Spleen (tissue), 11 donors: ENCODE results near the gene LAMA5. TPM values are rescaled to one million over a fixed set of nuclear protein-coding genes. Genes with fewer than 3 reads are reported as not detected.
A peak's percentile ranks its signal among the peaks of the same experiment; 100 is the strongest.

Experiments
- DNase-seq: peaks from one replicate; pipeline ENCODE4 v3.0.0-alpha.2; 2020
- H3K27ac ChIP-seq, 8 donors: fragments of 200-600 bp; sonication (generic) in 7 of 8; 1 replicate in 4 of 8; 2 replicates in 4 of 8; pipeline versions ENCODE4 v1.5.0 to v1.8.0; 2016 to 2021; ENCODE audit warnings: inconsistent platforms in 4 of 8, mild to moderate bottlenecking in 4 of 8, moderate library complexity in 1 of 8
- H3K27me3 ChIP-seq, 7 donors: fragments of 200-600 bp; sonication (generic) in 6 of 7; replicated peaks in 1 of 7; 1 replicate in 4 of 7; 2 replicates in 3 of 7; pipeline versions ENCODE4 v1.5.0 to v1.8.0; 2016 to 2021; ENCODE audit warnings: inconsistent platforms in 3 of 7, mild to moderate bottlenecking in 1 of 7
- H3K36me3 ChIP-seq, 6 donors: fragments of 200-600 bp; sonication (generic) in 5 of 6; 1 replicate in 4 of 6; 2 replicates in 2 of 6; pipeline versions ENCODE4 v1.5.0 to v1.8.0; 2016 to 2021; ENCODE audit warnings: inconsistent platforms in 2 of 6
- H3K4me1 ChIP-seq, 6 donors: fragments of 200-600 bp; sonication (generic) in 5 of 6; 1 replicate in 3 of 6; 2 replicates in 3 of 6; pipeline versions ENCODE4 v1.5.0 to v1.8.0; 2016 to 2021; ENCODE audit warnings: inconsistent platforms in 3 of 6
- H3K4me3 ChIP-seq, 8 donors: fragments of 200-600 bp; sonication (generic) in 7 of 8; 1 replicate in 4 of 8; 2 replicates in 4 of 8; pipeline versions ENCODE4 v1.5.0 to v1.8.0; 2016 to 2021; ENCODE audit warnings: inconsistent platforms in 4 of 8, mild to moderate bottlenecking in 4 of 8, moderate library complexity in 2 of 8
- H3K9me3 ChIP-seq, 8 donors: fragments of 200-600 bp; sonication (generic) in 7 of 8; 1 replicate in 4 of 8; 2 replicates in 4 of 8; pipeline versions ENCODE4 v1.5.0 to v1.8.0; 2016 to 2021; ENCODE audit warnings: inconsistent platforms in 4 of 8
- CTCF ChIP-seq, 11 experiments: fragments of 200-600 bp in 7 of 11; fragments of 450-650 bp in 4 of 11; sonication (generic) in 4 of 11; IDR thresholded peaks in 8 of 11; conservative IDR thresholded peaks in 3 of 11; 1 replicate in 7 of 11; 2 replicates in 4 of 11; pipeline versions ENCODE4 v1.4.0 to v1.8.0; 2016 to 2021; ENCODE audit warnings: antibody characterized with exemption in 11 of 11, inconsistent platforms in 4 of 11, mild to moderate bottlenecking in 1 of 11
- POLR2A ChIP-seq, 3 donors: fragments of 450-650 bp; IDR thresholded peaks; one replicate each; pipeline ENCODE4 v1.5.1; 2017; ENCODE audit warnings: antibody characterized with exemption in 3 of 3, mild to moderate bottlenecking in 1 of 3
- POLR2AphosphoS5 ChIP-seq, 3 donors: sonication (generic); formaldehyde crosslinking; IDR thresholded peaks; one replicate each; pipeline ENCODE4 v1.5.1; 2017; ENCODE audit warnings: antibody characterized with exemption in 3 of 3
- WGBS, 5 donors: extraction: QIAGEN DNeasy Blood & Tissue Kit in 3 of 5; methylation state at CpG; one replicate each; pipeline versions ENCODE4 v1.1.5 to v1.1.7; 2013 to 2018; 5-methylcytosine and 5-hydroxymethylcytosine counted together
- intact Hi-C: fragments of 100-400 bp; cut with DNase I; formaldehyde crosslinking; loops from one replicate; pipeline ENCODE4 v1.15.0; 2023; ENCODE audit warnings: low total_unique reads
- polyA plus RNA-seq, 3 donors: library from polyadenylated mRNA; stranded (reverse); fragments of 200-250 nt; gene quantifications; one replicate each; pipeline ENCODE4 v1.2.1, GENCODE V29; 2013
- total RNA-seq, 7 donors: library from RNA; depleted of rRNA in 3 of 7; stranded (reverse); fragments of >200 nt in 3 of 7; fragmentation: NEBNext Ultra II Directional in 4 of 7; extraction: Animal tissue kit (Norgen Biotek cat#: 25700) in 4 of 7; gene quantifications; one replicate each; pipeline versions ENCODE4 v1.1.0 to v1.2.1, GENCODE V29; 2016 to 2021
- donor health status: healthy with polysubstance abuse.
- donor health status: DM: no; HTN: no; CAD: no; lungs with moderate emphysema.
- donor health status: DM: no; HTN: no; CAD: no.
- donor health status: Bipolar disorder and iron deficiency.
- donor health status: healthy.
- donor health status: DM: no; HTN: no; CAD: no.
- donor health status: DM: yes; HTN: yes; CAD: no.

LAMA5 gene
- total and polyA plus RNA-seq, 10 donors, result 46.5 to 266 (median 115) TPM

- WGBS, 5 donors, result 64 to 70% (median 65%) methylated on average over 10 of the region's 10 CpGs
- Histone ChIP-seq H3K4me3 (peak overlapping the region in 7 of 8 donors; percentile 34 to 82 (median 55)), H3K27ac (peak overlapping the region in 2 of 8 donors; percentile 69 to 80), H3K9me3 (no peaks in the 10 kb centered on the region), H3K36me3 (peaks cover 0 to 25% (median 0%) of the 10 kb centered on the region in 6 donors), H3K4me1 (peaks cover 24 to 71% (median 48%) of the 10 kb centered on the region in 6 donors), H3K27me3 (no peaks in the 10 kb centered on the region)
- no peak for TF ChIP-seq POLR2AphosphoS5 (IDR thresholded peaks at IDR 0.05)
- TF ChIP-seq CTCF (IDR thresholded peaks at IDR 0.05 in 8 of 11, conservative IDR thresholded peaks at IDR 0.05 in 3 of 11), result no peak
- no peak for TF ChIP-seq POLR2A (IDR thresholded peaks at IDR 0.05)
- intact Hi-C loops, result no loop called here
- no peak for DNase-seq
Measured at GRCh38 chr20:62405981-62406513, 38.9 kb upstream of the LAMA5 start.

- DNase-seq, result no peak
Measured at GRCh38 chr20:62405108-62405980, 38.2 kb upstream of the LAMA5 start.

GRCh38 chr20:62404761-62405107, 37.6 kb upstream of the LAMA5 start:
- intact Hi-C loops, result no loop called here
- Histone ChIP-seq H3K27ac (no peak overlapping the region), H3K27me3 (no peaks in the 10 kb centered on the region), H3K4me3 (no peak overlapping the region), H3K36me3 (peaks cover 0 to 36% (median 0%) of the 10 kb centered on the region in 6 donors), H3K4me1 (peaks cover 19 to 58% (median 37%) of the 10 kb centered on the region in 6 donors), H3K9me3 (no peaks in the 10 kb centered on the region)
- 92 to 98% (median 93%) methylated on average over 8 to 12 of the region's 12 CpGs for WGBS, 5 donors
- no peak for TF ChIP-seq POLR2AphosphoS5 (IDR thresholded peaks at IDR 0.05)
- TF ChIP-seq POLR2A (IDR thresholded peaks at IDR 0.05), result no peak
- TF ChIP-seq CTCF (IDR thresholded peaks at IDR 0.05 in 8 of 11, conservative IDR thresholded peaks at IDR 0.05 in 3 of 11), result no peak
- DNase-seq, result no peak

More at GRCh38 chr20:62405108-62405980, 38.2 kb upstream of the LAMA5 start:
- H3K27ac ChIP-seq, result peak overlapping the region in 1 of 8 donors; percentile 69
- H3K4me3 ChIP-seq, result peak overlapping the region in 3 of 8 donors; percentile 55 to 82 (median 63)
- WGBS, 5 donors, result 74 to 84% (median 81%) methylated on average over 7 to 23 of the region's 23 CpGs
- H3K9me3 ChIP-seq, result no peaks in the 10 kb centered on the region
- TF ChIP-seq CTCF (IDR thresholded peaks at IDR 0.05 in 8 of 11, conservative IDR thresholded peaks at IDR 0.05 in 3 of 11) (peak in 9 of 11 experiments; percentile 4 to 51 (median 28)), POLR2A (IDR thresholded peaks at IDR 0.05) (no peak), POLR2AphosphoS5 (IDR thresholded peaks at IDR 0.05) (peak in 1 of 3 donors; percentile 29)
- peaks cover 0 to 32% (median 0%) of the 10 kb centered on the region in 6 donors for H3K36me3 ChIP-seq
- H3K4me1 ChIP-seq, result peaks cover 24 to 64% (median 43%) of the 10 kb centered on the region in 6 donors
- H3K27me3 ChIP-seq, result no peaks in the 10 kb centered on the region
- intact Hi-C loops, result no loop called here
